SK-N-SH (cell line): ENCODE measurements around the gene MRAP.

Experiments
- TAF1 ChIP-seq: IDR thresholded peaks from 2 replicates; pipeline ENCODE4 v1.6.1; 2012; ENCODE audit warnings: low read depth, mild to moderate bottlenecking, low read length, moderate library complexity, borderline replicate concordance
- TF ChIP-seq, protein P1 (sequence below): fragments of 150-350 bp; IDR thresholded peaks from 2 replicates; pipeline ENCODE4 v1.6.1; 2016; ENCODE audit warnings: mild to moderate bottlenecking, low read depth, low read length

DNA sequence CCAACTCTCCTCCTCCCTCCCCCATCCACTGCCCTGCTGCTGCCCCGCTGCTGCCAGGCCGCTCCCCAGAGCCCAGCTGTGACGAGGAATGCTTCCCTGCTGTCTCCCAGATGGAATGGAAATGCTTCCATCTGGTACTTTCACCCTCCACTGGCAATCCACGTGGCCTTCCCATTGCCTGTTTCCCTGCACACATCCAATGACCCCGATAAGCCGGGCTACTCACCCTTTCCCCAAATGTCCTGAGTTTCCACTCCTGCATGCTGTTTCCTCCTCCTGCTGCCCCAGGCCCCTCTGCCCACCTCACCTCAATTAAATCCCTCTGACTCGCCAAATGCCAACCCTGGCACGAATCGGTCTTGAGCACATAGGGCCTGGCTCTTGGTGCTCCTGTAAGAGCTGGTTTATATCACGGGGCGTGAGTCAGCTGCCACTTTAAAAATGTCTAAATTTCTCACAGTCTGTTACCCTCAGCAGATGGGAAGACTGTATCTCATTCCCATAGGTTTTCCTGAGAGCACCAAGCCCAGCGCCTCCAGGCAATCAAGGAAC lies 36.4 kb downstream of the MRAP start:
- no peak for TF ChIP-seq TAF1
- TF ChIP-seq, protein P1, sequence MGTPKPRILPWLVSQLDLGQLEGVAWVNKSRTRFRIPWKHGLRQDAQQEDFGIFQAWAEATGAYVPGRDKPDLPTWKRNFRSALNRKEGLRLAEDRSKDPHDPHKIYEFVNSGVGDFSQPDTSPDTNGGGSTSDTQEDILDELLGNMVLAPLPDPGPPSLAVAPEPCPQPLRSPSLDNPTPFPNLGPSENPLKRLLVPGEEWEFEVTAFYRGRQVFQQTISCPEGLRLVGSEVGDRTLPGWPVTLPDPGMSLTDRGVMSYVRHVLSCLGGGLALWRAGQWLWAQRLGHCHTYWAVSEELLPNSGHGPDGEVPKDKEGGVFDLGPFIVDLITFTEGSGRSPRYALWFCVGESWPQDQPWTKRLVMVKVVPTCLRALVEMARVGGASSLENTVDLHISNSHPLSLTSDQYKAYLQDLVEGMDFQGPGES, result no peak
